AG09309 (cell line): Measurements from ENCODE around the gene FAM184A.

Experiments
- DNase-seq: peaks from one replicate; pipeline ENCODE4 v3.0.0-alpha.2; 2010; ENCODE audit warnings: low read depth
- H3K4me3 ChIP-seq: 2 replicates; pipeline ENCODE4 v1.5.1; 2011; ENCODE audit warnings: mild to moderate bottlenecking, low read depth, low read length, moderate library complexity; ENCODE audit not compliant: control insufficient read depth
- TF ChIP-seq, protein P1 (sequence below): IDR thresholded peaks from 2 replicates; pipeline ENCODE4 v1.5.1; 2011; ENCODE audit warnings: mild to moderate bottlenecking, low read depth, low read length, inconsistent platforms; ENCODE audit not compliant: insufficient read depth, control insufficient read depth; ENCODE audit errors: missing control alignments

The FAM184A gene

DNA sequence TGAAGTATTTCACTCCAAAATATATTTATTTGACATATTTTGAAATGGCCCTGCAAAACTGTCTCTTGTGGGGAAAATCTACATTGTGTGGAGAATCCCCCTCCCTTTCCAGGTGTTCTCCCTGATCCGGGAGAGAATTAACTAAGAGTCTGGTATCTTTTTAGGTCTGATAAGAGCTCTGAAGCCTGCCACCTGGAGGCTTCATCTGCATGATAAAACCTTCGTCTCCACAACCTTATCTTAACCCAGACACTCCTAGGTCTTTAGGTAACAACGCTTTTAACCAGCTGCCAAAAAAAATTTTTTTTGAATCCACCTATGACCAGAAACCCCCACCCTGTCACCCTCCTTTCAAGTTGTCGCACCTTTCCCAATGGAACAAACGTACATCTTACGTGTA, 43.0 kb downstream of the FAM184A start:
- no peak overlapping the region for H3K4me3 ChIP-seq
- DNase-seq, result no peak
- TF ChIP-seq, protein P1, sequence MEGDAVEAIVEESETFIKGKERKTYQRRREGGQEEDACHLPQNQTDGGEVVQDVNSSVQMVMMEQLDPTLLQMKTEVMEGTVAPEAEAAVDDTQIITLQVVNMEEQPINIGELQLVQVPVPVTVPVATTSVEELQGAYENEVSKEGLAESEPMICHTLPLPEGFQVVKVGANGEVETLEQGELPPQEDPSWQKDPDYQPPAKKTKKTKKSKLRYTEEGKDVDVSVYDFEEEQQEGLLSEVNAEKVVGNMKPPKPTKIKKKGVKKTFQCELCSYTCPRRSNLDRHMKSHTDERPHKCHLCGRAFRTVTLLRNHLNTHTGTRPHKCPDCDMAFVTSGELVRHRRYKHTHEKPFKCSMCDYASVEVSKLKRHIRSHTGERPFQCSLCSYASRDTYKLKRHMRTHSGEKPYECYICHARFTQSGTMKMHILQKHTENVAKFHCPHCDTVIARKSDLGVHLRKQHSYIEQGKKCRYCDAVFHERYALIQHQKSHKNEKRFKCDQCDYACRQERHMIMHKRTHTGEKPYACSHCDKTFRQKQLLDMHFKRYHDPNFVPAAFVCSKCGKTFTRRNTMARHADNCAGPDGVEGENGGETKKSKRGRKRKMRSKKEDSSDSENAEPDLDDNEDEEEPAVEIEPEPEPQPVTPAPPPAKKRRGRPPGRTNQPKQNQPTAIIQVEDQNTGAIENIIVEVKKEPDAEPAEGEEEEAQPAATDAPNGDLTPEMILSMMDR, result no peak

DNA sequence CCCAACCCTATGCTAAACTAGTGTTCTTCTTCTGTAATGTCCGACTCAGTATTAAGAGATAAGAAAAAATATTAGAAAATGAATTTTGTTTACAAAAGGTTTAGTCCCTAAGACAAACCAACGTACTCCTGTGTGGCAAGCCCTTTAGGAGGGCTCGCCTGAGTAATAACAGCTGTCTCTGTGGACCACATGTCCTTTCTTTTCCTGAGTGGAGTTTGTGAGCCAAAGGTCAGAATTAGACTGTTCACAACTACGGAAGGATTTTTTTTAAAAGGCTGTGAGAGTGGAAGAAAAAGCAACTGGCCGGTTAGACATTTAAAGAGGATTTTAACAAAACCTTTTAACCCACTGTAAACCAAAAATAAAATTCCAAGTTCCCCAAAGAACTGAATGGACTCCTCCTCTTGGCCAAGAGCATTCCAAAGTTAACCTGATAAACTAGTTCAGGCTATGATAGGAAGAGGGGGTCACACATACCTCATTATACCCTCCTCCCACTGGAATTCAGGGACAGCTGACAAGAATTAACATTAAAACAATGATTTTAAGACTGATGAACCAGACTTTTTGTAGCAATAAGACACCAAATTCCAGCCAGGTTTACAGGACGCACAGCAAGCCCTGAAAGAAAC, 43.5 kb downstream of the FAM184A start:
- DNase-seq, result no peak
- H3K4me3 ChIP-seq, result no peak overlapping the region
- TF ChIP-seq, protein P1, result no peak

DNA sequence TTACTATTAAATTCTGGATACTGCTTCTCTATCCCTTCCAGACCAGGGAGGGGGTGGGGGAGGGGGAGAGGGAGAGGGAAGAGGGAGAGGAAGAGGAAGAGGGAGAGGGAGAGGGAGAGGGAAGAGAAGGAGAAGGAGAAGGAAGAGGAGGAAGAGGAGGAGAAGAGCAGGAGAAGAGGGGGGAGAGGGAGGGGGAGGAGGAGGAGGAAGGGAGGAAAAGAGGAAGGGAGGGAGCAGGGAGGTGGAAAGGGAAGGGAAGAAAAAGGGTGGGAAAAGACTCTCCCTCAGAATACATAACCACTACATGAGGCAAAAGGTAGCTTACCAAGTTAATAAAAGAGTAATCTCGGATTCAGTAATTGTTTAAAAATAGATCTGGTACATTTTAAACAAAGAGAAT, 46.0 kb downstream of the FAM184A start:
- DNase-seq, result no peak
- H3K4me3 ChIP-seq, result no peak overlapping the region
- TF ChIP-seq, protein P1, result no peak

DNA sequence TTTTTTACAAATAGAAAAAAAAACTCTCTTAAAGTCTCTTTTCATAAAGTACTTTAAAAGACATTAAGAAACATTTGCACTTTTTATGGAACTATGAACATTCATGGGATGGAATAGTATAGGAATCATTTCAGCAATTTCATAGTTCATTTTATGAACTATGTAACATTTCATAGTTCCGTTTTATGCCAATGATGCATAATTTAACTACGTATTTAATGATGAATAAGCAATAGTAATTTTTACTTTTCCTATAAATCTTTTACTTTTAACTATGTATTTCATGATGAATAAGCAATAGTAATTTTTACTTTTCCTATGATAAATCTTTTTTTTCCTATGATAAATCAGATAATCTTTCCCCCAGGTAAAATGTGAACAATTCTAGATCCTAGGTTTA, 47.7 kb downstream of the FAM184A start:
- TF ChIP-seq, protein P1, result no peak
- DNase-seq, result no peak
- H3K4me3 ChIP-seq, result no peak overlapping the region

DNA sequence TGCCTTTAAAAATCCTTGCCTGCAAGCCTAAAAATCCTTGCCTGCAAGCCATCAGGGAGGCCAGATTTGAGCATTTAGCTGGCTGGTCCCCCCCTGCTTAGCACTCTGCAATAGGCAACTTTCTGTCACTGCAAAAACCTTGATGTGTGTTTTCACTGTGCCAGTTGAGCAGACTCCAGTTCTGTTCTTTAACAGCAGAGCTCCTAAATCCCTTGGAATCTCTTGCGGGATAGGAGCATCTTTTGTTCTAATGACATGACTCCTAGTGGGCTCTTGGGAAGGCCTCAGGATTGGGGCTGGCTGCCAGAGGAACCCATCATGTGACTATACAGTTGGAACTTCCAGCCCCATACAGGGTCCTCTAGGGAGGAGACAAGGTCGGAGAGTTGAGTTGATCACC, 50.4 kb downstream of the FAM184A start:
- TF ChIP-seq, protein P1, result no peak
- DNase-seq, result no peak
- H3K4me3 ChIP-seq, result no peak overlapping the region

DNA sequence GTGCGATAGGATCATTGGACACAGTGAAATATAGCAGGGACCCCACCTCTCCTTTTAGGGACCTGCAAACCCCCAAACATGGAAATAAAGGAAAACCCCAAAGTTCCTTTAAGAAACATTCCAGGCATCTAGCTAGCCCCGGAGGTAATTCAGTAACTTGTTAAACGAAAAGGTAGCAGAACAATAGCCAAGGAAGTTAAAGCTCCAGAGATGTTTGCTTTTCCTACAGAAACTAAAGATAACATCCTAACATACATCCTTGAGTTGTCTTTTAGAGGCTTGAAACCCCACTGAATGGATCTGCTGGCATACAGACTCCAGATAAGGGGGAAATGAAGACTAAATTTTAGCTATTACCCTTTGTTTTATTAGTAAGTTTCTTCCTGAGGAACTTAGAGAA, 51.0 kb downstream of the FAM184A start:
- H3K4me3 ChIP-seq, result no peak overlapping the region
- DNase-seq, result no peak
- TF ChIP-seq, protein P1, result no peak

DNA sequence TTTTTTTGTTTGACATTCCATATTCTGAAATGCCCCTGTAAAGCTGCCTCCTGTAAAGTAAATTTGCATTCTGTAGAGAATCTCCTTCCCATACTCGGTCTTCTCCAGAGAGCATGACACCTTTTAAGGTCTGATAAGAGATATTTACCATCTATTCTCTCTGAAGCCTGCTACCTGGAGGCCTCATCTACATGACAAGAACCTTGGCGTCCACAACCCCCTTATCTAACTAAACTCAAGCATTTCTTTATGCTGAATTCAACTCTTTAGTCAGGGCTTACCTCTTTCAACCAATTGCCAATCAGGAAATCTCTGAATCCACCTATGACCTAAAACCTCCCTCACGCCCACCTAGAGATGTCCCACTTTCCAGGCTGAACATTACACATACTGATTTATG, 51.6 kb downstream of the FAM184A start:
- H3K4me3 ChIP-seq, result no peak overlapping the region
- TF ChIP-seq, protein P1, result no peak
- DNase-seq, result no peak
